Stimulated activated CD8-positive, alpha-beta memory T cell treated with anti-CD3 and anti-CD28 coated beads, Interleukin-4, amount 100 ng/mL, for 1 hour (primary cell): ENCODE results near the gene KAZN.

ENCODE experiments used
- DNase-seq, 2 donors: peaks; one replicate each; pipeline ENCODE4 v3.0.0-alpha.2; 2020; ENCODE audit warnings: low read depth in 2 of 2, low spot score in 1 of 2

The KAZN gene

GRCh38 chr1:14784790-14785773 is 186.6 kb downstream of the KAZN start:
- DNase-seq: no peak

GRCh38 chr1:14786109-14786675 is 187.7 kb downstream of the KAZN start:
- no peak for DNase-seq

- DNase-seq: no peak
Measured at GRCh38 chr1:14786681-14787080, 188.2 kb downstream of the KAZN start.

GRCh38 chr1:14787604-14788003 is 189.1 kb downstream of the KAZN start:
- no peak for DNase-seq

DNA sequence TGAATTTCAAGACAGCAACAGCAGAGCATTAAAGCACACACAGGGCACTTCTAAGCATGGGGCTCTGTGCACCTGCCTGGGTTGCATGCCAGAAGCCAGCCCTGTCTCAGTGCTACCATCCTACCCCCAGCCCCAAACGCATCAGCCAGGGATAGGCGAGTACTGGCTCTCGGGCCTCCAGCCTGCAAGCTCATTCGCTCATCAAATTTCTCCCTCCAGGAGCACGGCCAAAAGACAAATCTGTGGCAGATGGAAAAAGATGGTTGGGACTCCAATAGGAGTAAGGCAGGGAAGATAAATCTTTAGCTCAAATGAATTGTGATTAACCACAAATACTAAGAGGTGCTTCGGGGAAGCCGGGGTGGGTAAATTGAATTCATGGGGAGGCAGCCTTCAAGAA is 189.6 kb downstream of the KAZN start:
- no peak for DNase-seq

DNA sequence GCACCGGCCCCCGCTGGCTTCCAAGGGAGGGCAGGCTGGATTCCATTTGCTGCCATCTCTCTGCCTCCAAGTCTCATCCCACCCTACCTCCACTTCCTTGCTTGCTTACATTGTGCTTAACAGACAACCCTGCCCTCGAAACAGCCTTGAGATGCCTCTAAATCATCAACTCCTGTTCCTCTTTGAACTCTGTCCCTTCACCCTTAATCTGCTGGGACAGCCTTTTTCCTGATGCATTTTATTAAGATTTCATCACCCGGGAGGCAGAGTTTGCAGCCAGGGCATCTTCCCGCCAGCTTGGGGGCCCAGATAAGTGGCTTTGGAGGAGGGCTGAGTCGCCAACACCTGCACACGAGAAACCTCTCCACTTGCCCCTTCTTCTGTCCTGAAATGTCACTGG is 192.5 kb downstream of the KAZN start:
- DNase-seq: no peak

- DNase-seq: no peak
Measured at GRCh38 chr1:14791654-14792053, 193.2 kb downstream of the KAZN start.

DNA sequence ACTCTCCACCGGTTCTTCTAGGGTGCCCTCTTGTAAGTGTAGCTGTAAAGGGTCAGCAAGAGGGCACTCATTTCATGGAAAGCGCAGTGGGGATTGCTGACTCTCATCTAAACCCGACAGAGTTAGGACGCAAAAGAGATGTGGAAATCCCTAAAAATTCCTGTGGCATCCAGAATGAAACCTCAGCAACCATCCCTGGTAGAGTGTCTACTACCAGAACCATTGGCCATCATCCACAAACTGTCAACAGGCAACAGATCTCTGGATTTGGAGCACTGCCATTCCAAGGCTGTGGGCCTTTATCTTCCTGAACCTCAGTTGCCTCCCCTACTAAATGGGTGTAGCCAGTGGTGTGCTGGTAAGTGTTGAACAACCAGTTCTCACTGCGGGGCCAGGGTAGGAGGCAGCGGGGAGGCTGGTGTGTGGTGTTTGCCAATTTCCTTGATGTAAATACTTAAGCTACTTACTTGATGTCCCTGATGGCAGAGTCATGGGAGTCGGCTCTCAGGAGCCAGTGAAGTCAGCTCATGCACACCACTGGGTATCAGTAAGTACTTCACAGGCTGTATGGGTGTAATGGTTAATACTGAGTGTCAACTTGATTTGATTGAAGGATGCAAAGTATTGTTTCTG is 195.8 kb downstream of the KAZN start:
- DNase-seq: no peak

- no peak for DNase-seq
Measured at GRCh38 chr1:14794906-14795305, 196.4 kb downstream of the KAZN start.

- no peak for DNase-seq
Measured at GRCh38 chr1:14795589-14795988, 197.1 kb downstream of the KAZN start.

DNA sequence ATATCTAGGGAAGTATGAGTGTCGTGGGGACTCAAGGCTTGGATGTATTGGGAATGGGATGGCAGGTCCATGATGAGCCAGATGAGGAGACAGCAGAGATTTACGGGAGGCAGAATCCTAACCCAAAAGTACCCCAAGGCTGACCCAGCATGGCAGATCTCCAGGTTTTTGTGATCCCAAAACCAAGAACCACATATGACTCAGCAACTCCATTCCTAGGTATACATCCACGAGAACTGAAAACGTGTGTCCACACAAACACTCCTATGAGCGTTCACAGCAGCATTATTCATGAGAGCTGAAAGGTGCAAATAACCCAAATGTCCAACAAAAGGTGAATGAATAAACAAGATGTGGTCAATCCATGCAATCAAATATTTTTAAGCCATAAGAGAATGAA is 201.5 kb downstream of the KAZN start:
- DNase-seq: no peak

DNA sequence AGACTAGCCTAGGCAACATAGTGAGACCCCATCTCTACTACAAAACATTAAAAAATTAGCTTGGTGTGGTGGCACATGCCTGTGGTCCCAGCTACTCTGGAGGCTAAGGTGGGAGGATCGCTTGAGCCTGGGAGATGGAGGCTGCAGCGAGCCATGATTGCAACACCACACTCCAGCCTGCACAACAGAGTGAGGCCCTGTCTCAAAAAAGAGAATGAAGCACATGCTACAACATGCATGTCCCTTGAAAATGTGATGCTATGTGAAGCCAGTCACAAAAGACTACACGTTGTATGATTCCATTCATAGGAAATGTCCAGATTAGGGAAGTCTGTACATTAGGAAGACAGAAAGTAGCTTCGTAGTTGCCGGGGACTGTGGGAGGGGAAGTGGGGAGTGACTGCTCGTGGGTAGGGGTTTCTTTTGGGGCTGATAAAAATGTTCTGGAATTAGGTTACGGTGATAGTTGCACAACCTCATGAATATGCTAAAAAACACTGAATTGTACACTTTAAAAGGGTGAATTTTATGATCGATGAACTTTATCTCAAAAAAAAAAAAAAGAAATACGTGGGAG is 202.1 kb downstream of the KAZN start:
- no peak for DNase-seq

- no peak for DNase-seq
Measured at GRCh38 chr1:14803002-14803789, 204.7 kb downstream of the KAZN start.

DNA sequence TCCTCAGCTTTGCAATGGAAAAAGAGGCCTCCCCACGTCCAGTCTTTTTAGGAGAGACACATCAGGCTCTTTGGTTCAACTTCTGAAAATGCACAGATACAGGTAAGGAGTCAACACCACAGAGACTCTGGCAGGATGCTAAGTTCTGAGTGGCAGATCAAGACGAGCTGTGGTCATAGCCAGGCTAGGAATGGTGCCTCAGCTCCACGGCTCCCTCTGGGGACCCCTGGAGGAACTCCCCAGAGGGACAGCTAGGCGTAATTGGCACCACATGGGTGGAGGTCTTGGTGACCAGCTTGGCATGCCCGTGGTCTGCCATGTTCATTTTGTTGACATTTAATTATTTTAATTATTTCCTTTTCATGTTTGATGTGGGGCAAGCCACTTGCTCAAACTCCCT is 206.1 kb downstream of the KAZN start:
- DNase-seq: no peak

GRCh38 chr1:14806772-14807171 is 208.3 kb downstream of the KAZN start:
- no peak for DNase-seq

DNA sequence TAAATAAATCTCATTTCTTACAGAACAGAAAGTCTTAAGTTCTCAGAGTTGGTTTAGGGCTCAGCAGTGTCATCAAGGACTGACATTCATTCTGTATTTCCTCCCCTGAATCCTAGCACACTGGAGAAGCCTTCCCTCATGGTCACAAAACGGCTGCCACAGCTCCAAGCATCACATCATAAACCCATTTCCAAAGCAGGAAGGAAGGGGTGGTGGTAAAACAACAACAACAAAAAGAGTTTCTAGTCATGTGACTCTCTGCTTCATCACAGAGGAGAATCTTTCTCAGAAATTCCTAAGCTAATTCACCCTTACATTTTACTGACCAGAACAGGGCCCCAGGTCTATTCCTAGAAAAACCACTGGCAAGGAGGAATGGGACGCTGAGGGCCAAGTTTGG is 210.3 kb downstream of the KAZN start:
- DNase-seq: no peak

GRCh38 chr1:14809191-14809981 is 210.9 kb downstream of the KAZN start:
- no peak for DNase-seq

- DNase-seq: no peak
Measured at GRCh38 chr1:14810595-14811361, 212.3 kb downstream of the KAZN start.

DNA sequence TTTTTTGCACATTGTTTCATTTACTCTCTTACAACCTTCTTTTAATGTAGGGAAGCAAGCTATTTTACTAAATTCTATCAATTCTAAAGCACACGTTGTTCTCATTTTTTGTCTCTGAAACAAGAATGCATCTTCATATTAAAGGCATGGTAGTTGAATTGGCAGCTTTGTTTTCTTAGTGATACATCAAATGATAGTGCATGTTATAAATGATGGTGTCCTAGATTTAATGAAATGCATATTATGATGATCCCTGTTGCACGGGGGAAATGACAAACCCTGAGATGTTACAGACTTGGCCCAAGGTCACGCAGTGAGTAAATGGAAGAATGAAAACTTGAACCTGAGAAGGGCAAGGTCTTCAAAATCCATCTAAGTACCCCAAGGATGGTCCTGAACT is 213.1 kb downstream of the KAZN start:
- no peak for DNase-seq
